ENCODE measurements around the gene ARHGAP42. TPM values are rescaled to one million over a fixed set of nuclear protein-coding genes. Genes with fewer than 3 reads are reported as not detected.

Gene ARHGAP42
- total and polyA plus RNA-seq, 2 of the 13 experiments (the other 11 are each of a cell fraction or from before 2014, with no cell fraction given), result 2.5 to 4.3 TPM

DNA sequence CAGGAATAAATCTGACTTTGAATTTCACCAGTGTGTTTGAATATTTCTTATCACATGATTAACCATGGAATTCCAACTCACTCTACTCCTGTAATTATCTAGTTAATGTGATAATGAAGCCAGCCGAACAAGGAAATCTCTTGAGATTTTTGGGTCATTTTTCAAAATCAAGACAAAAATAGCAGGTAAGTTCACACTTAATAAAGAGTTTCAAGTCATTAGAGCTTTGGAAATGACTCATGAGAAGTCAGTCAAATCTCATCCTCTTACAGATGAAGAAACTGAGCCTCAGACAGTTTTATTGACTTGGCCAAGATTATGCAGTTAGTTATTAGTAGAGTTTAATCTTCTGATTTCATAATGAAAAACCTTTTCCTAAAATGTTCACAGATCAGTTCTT is 148.8 kb downstream of the ARHGAP42 start:
- in situ Hi-C loops (cut with HindIII; ENCODE audit: extremely low pct_ligation_motif_present, low pct_unique_long_range_greater_than_20kb) (no loop called here), intact Hi-C loops (cut with micrococcal nuclease; ENCODE audit: unreplicated experiment) (no loop called here)
- H3K9ac ChIP-seq (ENCODE audit: insufficient read depth, low read depth, low read length), result no peak overlapping the region
- no peak for TF ChIP-seq CBX2 (IDR thresholded peaks at IDR 0.05; ENCODE audit: low read depth, low read length)
- TF ChIP-seq CBX2 (CRISPR knock-in tag; IDR thresholded peaks at IDR 0.05; ENCODE audit: low read depth), result no peak
- TF ChIP-seq, protein P1, sequence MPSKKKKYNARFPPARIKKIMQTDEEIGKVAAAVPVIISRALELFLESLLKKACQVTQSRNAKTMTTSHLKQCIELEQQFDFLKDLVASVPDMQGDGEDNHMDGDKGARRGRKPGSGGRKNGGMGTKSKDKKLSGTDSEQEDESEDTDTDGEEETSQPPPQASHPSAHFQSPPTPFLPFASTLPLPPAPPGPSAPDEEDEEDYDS (CRISPR knock-in tag; IDR thresholded peaks at IDR 0.05), result no peak
- TF ChIP-seq, protein P2, sequence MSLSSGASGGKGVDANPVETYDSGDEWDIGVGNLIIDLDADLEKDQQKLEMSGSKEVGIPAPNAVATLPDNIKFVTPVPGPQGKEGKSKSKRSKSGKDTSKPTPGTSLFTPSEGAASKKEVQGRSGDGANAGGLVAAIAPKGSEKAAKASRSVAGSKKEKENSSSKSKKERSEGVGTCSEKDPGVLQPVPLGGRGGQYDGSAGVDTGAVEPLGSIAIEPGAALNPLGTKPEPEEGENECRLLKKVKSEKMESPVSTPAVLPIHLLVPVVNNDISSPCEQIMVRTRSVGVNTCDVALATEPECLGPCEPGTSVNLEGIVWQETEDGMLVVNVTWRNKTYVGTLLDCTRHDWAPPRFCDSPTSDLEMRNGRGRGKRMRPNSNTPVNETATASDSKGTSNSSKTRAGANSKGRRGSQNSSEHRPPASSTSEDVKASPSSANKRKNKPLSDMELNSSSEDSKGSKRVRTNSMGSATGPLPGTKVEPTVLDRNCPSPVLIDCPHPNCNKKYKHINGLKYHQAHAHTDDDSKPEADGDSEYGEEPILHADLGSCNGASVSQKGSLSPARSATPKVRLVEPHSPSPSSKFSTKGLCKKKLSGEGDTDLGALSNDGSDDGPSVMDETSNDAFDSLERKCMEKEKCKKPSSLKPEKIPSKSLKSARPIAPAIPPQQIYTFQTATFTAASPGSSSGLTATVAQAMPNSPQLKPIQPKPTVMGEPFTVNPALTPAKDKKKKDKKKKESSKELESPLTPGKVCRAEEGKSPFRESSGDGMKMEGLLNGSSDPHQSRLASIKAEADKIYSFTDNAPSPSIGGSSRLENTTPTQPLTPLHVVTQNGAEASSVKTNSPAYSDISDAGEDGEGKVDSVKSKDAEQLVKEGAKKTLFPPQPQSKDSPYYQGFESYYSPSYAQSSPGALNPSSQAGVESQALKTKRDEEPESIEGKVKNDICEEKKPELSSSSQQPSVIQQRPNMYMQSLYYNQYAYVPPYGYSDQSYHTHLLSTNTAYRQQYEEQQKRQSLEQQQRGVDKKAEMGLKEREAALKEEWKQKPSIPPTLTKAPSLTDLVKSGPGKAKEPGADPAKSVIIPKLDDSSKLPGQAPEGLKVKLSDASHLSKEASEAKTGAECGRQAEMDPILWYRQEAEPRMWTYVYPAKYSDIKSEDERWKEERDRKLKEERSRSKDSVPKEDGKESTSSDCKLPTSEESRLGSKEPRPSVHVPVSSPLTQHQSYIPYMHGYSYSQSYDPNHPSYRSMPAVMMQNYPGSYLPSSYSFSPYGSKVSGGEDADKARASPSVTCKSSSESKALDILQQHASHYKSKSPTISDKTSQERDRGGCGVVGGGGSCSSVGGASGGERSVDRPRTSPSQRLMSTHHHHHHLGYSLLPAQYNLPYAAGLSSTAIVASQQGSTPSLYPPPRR (CRISPR knock-in tag; IDR thresholded peaks at IDR 0.05; ENCODE audit: borderline replicate concordance), result no peak
- no peak for TF ChIP-seq REXO4 (CRISPR knock-in tag; IDR thresholded peaks at IDR 0.05; ENCODE audit: borderline replicate concordance)
- TF ChIP-seq, protein P3, sequence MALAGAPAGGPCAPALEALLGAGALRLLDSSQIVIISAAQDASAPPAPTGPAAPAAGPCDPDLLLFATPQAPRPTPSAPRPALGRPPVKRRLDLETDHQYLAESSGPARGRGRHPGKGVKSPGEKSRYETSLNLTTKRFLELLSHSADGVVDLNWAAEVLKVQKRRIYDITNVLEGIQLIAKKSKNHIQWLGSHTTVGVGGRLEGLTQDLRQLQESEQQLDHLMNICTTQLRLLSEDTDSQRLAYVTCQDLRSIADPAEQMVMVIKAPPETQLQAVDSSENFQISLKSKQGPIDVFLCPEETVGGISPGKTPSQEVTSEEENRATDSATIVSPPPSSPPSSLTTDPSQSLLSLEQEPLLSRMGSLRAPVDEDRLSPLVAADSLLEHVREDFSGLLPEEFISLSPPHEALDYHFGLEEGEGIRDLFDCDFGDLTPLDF (CRISPR knock-in tag; IDR thresholded peaks at IDR 0.05), result no peak
- H3K4me1 ChIP-seq (ENCODE audit: insufficient read depth, low read length), result peaks cover 11% of the 10 kb centered on the region; the same call in 1 of the 2 replicates
- no peak overlapping the region for H3K27ac ChIP-seq (ENCODE audit: extremely low read length, insufficient read depth, low read length)
- no peak for DNase-seq (ENCODE audit: low spot score)
- H3K4me3 ChIP-seq (replicated peaks in 1 of 3; ENCODE audit: insufficient read depth in 1 of 3, low read depth in 2 of 3, low read length in 3 of 3), result no peak overlapping the region
- no peaks in the 10 kb centered on the region for H3K9me3 ChIP-seq (ENCODE audit: low read length)
- H3K36me3 ChIP-seq (replicated peaks in 1 of 2; ENCODE audit: control insufficient read depth in 1 of 2, insufficient read depth in 2 of 2, low read length in 2 of 2), result no peaks in the 10 kb centered on the region
- H3K4me2 ChIP-seq (ENCODE audit: low read depth, low read length), result no peak overlapping the region
- FAIRE-seq, result no peak
- H4K20me1 ChIP-seq (ENCODE audit: insufficient read depth, low read length), result no peaks in the 10 kb centered on the region
- 95% methylated on average over 1 of the region's 1 CpG for WGBS (ENCODE audit: low lambda C conversion rate)
- no peaks in the 10 kb centered on the region for H3K27me3 ChIP-seq (ENCODE audit: control insufficient read depth in 1 of 2, insufficient read depth in 2 of 2, low read length in 2 of 2)
- BruUV-seq (replicated peaks), result no TSS peak
- ATAC-seq, result no peak
- no peaks in the 10 kb centered on the region for H3K79me2 ChIP-seq (ENCODE audit: insufficient read depth, low read length)
- ChIA-PET POLR2A (no interaction called here), CTCF (ENCODE audit: low intra/inter-chr PET ratio, low total read pairs) (no interaction called here)
- no peak overlapping the region for H2AFZ ChIP-seq (ENCODE audit: low read length)

Measured in HepG2 (cell line).